ENCODE data around the gene DEPDC7.
A peak's percentile ranks its signal among the peaks of the same experiment; 100 is the strongest.

The DEPDC7 gene

DNA sequence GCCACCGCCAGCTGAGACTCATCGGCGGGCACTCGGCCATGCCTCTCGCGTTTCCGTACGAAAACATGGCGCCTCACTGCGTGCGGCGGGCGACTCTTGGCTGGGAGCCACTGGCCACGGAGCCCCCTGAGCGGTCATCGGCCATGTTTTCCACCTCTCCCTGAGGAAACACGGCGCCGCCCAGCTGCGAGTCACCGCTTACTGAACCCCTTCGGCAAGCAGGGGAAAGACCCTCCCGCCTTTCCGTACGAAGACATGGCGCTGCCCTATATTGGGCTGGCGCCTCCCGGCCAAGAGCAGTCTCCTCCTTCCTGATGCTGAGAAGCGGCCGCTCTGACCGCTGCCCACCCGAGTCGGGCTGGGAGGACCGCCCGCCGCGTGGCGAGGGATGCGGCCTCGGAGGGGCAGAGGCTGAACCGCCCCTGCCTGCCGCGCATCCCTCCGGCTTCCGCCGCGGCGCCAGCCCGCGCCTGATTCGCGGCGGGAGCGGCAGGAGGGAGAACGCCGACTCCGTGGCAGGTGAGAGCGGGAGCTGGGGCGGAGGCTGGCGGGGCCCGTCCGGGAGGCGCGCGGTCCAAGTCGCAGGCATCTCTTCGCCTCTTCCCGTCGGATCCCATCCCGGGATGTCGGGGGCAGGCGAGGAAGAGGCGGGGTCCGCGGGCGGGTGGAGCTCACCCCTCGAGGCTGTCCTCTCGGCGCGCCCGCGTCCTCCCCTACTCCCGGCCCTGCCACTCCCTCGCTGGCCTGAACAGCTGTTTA lies 23.8 kb downstream of the DEPDC7 start, which contains the start of gene TCP11L1:
TSS of gene TCP11L1 (plus strand) at position 299 of the 759 bp plus-strand sequence. CDS start 4,202 bp downstream, outside the sequence.
- TF ChIP-seq, protein P1, sequence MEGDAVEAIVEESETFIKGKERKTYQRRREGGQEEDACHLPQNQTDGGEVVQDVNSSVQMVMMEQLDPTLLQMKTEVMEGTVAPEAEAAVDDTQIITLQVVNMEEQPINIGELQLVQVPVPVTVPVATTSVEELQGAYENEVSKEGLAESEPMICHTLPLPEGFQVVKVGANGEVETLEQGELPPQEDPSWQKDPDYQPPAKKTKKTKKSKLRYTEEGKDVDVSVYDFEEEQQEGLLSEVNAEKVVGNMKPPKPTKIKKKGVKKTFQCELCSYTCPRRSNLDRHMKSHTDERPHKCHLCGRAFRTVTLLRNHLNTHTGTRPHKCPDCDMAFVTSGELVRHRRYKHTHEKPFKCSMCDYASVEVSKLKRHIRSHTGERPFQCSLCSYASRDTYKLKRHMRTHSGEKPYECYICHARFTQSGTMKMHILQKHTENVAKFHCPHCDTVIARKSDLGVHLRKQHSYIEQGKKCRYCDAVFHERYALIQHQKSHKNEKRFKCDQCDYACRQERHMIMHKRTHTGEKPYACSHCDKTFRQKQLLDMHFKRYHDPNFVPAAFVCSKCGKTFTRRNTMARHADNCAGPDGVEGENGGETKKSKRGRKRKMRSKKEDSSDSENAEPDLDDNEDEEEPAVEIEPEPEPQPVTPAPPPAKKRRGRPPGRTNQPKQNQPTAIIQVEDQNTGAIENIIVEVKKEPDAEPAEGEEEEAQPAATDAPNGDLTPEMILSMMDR (IDR thresholded peaks at IDR 0.05; ENCODE audit: low read depth, low read length), result no peak
- Histone ChIP-seq H3K4me3 (ENCODE audit: low read depth, low read length) (peak within 1 kb of the TSS; percentile 72), H3K27me3 (no peaks in the 10 kb centered on the region), H3K36me3 (no peaks in the 10 kb centered on the region), H3K4me1 (no peaks in the 10 kb centered on the region), H3K9me3 (no peaks in the 10 kb centered on the region)
- peak; percentile 86 for DNase-seq

DNA sequence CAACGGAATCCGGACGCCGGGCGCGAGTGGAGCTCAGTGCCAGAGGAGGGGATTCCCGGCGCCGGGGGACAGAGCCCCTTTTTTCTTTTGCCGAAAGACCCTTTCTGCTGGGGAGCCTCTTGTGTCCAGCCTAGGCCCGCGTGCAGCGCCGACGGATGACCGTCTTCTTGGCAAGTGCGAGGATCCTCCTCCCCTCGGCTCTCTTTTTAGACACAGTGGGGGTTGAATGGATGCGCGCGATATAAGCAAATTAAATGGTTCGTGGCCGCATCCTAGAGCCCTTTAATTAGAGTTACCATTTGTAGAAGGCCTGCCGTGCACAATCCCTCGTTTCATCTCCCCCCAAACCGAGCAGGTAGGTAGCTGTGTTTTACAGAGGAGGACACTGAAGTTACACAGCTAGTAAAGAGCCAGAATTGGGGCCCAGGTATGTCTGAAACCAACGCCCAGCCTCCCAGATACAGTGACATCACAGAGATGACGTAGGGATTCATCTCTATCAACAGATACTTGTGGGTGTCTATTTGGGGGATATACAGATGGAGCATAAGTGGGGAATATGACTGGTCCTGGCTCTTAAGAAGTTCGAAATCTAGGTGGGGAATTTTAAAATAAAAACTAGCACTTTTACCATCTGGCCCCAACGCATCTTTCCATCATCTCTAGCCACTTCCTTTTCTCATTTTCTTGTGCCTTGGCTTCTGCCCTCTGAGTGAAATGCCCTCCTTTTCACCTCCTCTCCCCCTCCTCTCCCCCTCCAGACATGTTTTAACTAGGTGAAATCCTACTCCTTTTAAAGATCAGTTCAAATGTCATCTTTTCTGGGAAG lies 24.6 kb downstream of the DEPDC7 start:
- Histone ChIP-seq H3K27me3 (no peaks in the 10 kb centered on the region), H3K9me3 (no peaks in the 10 kb centered on the region), H3K4me3 (ENCODE audit: low read depth, low read length) (peak overlapping the region; percentile 72), H3K4me1 (no peaks in the 10 kb centered on the region), H3K36me3 (no peaks in the 10 kb centered on the region)
- TF ChIP-seq, protein P1 (IDR thresholded peaks at IDR 0.05; ENCODE audit: low read depth, low read length), result no peak
- DNase-seq, result no peak

DNA sequence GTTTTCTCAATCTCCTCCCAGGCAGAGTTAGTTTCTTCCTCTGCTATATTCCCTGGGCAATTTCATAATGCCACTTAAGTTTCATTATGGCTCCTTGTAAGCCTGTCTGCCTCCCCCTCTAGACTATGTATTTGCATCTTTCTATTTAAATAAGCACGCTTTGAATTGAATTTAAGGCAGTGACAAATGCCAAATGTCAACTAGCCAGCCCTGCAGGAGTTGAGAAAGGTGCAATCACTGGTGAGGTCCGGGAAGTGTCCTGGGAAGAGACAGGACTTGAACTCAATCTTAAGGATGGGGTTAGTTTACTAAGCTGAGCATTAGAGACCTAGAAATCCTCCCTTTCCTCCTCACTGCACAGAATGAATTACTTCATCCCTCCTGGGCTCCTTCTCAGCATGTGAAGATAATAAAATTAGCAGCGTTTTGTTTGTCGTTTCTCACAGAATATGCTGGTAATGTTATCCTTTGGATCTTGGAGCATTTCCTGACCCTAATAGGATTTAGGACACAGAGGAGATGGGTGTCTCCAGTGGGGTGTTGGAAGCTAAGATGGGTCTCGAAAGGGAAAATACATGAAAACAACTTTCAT lies 25.3 kb downstream of the DEPDC7 start:
- no peaks in the 10 kb centered on the region for H3K9me3 ChIP-seq
- TF ChIP-seq, protein P1 (IDR thresholded peaks at IDR 0.05; ENCODE audit: low read depth, low read length), result no peak
- H3K4me1 ChIP-seq, result no peaks in the 10 kb centered on the region
- no peak overlapping the region; the same call in 1 of the 2 replicates for H3K4me3 ChIP-seq (ENCODE audit: low read depth, low read length)
- H3K27me3 ChIP-seq, result no peaks in the 10 kb centered on the region
- DNase-seq, result no peak
- H3K36me3 ChIP-seq, result no peaks in the 10 kb centered on the region

DNA sequence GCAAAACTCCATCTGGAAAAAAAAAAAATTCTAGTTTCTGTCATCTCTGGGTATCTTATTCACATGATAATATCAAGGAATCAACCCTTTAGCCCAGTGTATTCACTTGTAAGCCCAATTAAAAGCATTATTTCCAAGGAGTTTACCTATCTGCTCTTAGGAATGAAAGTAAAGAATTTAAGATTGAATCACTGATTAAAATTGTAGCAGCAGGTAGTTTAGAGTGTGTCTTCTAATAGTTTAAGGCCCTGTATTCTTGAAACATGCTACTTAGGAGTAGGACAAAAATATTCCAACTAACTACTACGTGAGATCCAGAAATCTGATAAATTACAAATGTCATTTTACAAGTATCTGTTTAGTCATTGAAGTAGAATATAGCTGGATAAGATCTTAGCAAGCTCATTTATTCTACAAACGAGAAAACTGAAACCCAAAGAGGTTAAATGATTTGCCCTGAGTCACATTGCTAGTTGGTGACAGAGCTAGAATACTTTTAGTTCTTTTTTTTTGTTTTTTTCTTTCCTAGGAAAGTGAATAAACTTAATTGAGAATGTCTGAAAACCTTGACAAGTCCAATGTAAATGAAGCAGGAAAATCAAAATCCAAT lies 27.6 kb downstream of the DEPDC7 start:
- H3K4me1 ChIP-seq, result no peaks in the 10 kb centered on the region
- no peaks in the 10 kb centered on the region for H3K9me3 ChIP-seq
- TF ChIP-seq, protein P1 (IDR thresholded peaks at IDR 0.05; ENCODE audit: low read depth, low read length), result no peak
- no peak overlapping the region for H3K4me3 ChIP-seq (ENCODE audit: low read depth, low read length)
- DNase-seq, result no peak
- H3K36me3 ChIP-seq, result no peaks in the 10 kb centered on the region
- no peaks in the 10 kb centered on the region for H3K27me3 ChIP-seq

DNA sequence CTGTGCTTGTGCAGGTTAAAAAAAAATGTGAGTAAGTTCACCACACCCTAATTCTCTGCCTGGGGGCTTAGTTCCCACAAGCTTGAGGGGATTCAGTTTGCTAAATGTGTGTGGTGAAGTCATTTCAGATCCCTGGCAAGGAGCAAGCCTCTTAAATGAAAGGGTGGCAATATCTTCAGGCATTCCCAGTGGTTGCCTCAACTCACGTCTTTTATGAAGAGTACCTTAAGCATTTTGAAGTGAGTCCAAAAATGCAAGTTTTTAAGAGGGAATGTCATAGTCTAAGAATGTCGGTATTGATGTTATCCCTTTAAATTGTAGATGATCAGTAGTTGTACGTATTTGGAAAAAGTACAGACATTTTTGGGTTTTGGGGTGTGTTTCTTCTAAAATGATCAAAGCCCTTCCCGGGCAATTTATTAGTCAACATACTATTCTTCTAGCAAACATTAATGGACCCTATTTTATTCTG lies 28.6 kb downstream of the DEPDC7 start:
- no peaks in the 10 kb centered on the region for H3K9me3 ChIP-seq
- H3K4me3 ChIP-seq (ENCODE audit: low read depth, low read length), result no peak overlapping the region
- no peaks in the 10 kb centered on the region for H3K4me1 ChIP-seq
- TF ChIP-seq, protein P1 (IDR thresholded peaks at IDR 0.05; ENCODE audit: low read depth, low read length), result no peak
- DNase-seq, result no peak
- H3K36me3 ChIP-seq, result no peaks in the 10 kb centered on the region
- no peaks in the 10 kb centered on the region for H3K27me3 ChIP-seq

Data from BE2C (cell line).